Common myeloid progenitor, CD34-positive (primary cell): Measurements from ENCODE around the gene TAF10.

Experiments
- CTCF ChIA-PET: fragments of 350-600 bp; sonication (Branson Sonifier 250); formaldehyde crosslinking; loops from one replicate; lab custom pipeline; 2021; ENCODE audit warnings: antibody characterized with exemption; lab: Charles Lee
- POLR2A ChIA-PET: fragments of 350-600 bp; sonication (Branson Sonifier 250); formaldehyde crosslinking; loops from one replicate; lab custom pipeline; 2021; ENCODE audit warnings: antibody characterized with exemption; lab: Charles Lee
- DNase-seq, 3 donors: peaks; one replicate each; pipeline versions ENCODE4 v3.0.0 to v3.0.0-alpha.2; 2013
- H3K27ac ChIP-seq, 2 experiments: 1 replicate in 1 of 2; 2 replicates in 1 of 2; pipeline ENCODE4 v1.7.0; 2013; ENCODE audit warnings: inconsistent platforms in 2 of 2, low read length in 2 of 2, mild to moderate bottlenecking in 2 of 2, low read depth in 1 of 2, moderate library complexity in 1 of 2; ENCODE audit not compliant: severe bottlenecking in 2 of 2, insufficient read depth in 1 of 2, poor library complexity in 1 of 2
- H3K27me3 ChIP-seq, 5 experiments: replicated peaks in 2 of 5; 1 replicate in 3 of 5; 2 replicates in 2 of 5; pipeline versions ENCODE4 v1.6.1 to v1.7.0; 2013; ENCODE audit warnings: low read length in 4 of 5, mild to moderate bottlenecking in 2 of 5, moderate library complexity in 2 of 5, inconsistent platforms in 1 of 5; ENCODE audit not compliant: insufficient read depth in 5 of 5, control insufficient read depth in 4 of 5
- H3K36me3 ChIP-seq, 4 experiments: 1 replicate in 2 of 4; 2 replicates in 2 of 4; pipeline versions ENCODE4 v1.6.1 to v1.7.0; 2013; ENCODE audit warnings: low read length in 3 of 4, control low read depth in 1 of 4, mild to moderate bottlenecking in 1 of 4; ENCODE audit not compliant: control insufficient read depth in 4 of 4, insufficient read depth in 4 of 4
- H3K4me1 ChIP-seq, 4 experiments: 1 replicate in 3 of 4; 2 replicates in 1 of 4; pipeline versions ENCODE4 v1.6.1 to v1.7.1; 2013; ENCODE audit warnings: low read length in 3 of 4, mild to moderate bottlenecking in 3 of 4, control low read depth in 1 of 4, inconsistent platforms in 1 of 4, moderate library complexity in 1 of 4; ENCODE audit not compliant: control insufficient read depth in 4 of 4, insufficient read depth in 4 of 4; ENCODE audit errors: control extremely low read depth in 1 of 4
- H3K4me3 ChIP-seq, 7 experiments: 1 replicate in 4 of 7; 2 replicates in 3 of 7; pipeline versions ENCODE4 v1.5.1 to v1.7.0; 2013; ENCODE audit warnings: mild to moderate bottlenecking in 7 of 7, low read length in 6 of 7, moderate library complexity in 6 of 7, inconsistent platforms in 2 of 7, low read depth in 2 of 7, control low read depth in 1 of 7; ENCODE audit not compliant: insufficient read depth in 4 of 7, control insufficient read depth in 1 of 7; ENCODE audit errors: extremely low read depth in 1 of 7
- H3K9me3 ChIP-seq, 5 experiments: 1 replicate in 4 of 5; 2 replicates in 1 of 5; pipeline versions ENCODE4 v1.6.1 to v1.7.1; 2013; ENCODE audit warnings: low read length in 4 of 5, mild to moderate bottlenecking in 2 of 5, inconsistent platforms in 1 of 5, low read depth in 1 of 5, moderate library complexity in 1 of 5; ENCODE audit not compliant: control insufficient read depth in 4 of 5, insufficient read depth in 2 of 5; ENCODE audit errors: control extremely low read depth in 1 of 5
- WGBS: methylation state at CpG from one replicate; pipeline ENCODE4 v1.1.5; 2013; ENCODE audit not compliant: insufficient coverage; 5-methylcytosine and 5-hydroxymethylcytosine counted together

The TAF10 gene

DNA sequence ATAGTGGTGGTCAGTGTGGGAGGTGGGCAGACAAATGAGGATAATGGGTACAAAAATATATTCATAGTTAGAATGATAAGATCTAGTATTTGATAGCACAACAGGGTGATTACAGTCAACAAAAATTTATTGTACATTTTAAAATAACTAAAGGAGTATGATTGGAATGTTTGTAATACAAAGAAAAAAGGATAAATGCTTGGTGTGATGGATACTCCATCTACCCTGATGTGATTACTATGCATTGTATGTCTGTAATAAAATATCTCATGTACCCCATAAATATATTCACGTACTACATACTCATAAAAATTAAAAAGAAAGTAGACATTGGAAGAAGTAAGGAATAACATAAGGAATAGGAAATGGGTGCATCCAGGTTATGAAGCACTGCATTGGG, 24.0 kb downstream of the TAF10 start:
- CTCF ChIA-PET = interaction anchor here (1.1 to 1.7 kb wide), 3 partner anchors 33 to 95 kb away, joined by 3 to 4 read pairs (median 4); partner anchors contain the start of gene MRPL17
- no CpG with 5 or more reads among the region's 1 CpG for WGBS
- peaks cover 0 to 17% (median 2%) of the 10 kb centered on the region in 5 experiments for H3K9me3 ChIP-seq
- POLR2A ChIA-PET = no interaction called here
- DNase-seq = no peak
- H3K4me1 ChIP-seq = peaks cover 0 to 2% (median under 1%) of the 10 kb centered on the region in 4 experiments
- no peak overlapping the region for H3K27ac ChIP-seq
- peaks cover 2 to 9% (median 7%) of the 10 kb centered on the region in 4 experiments for H3K36me3 ChIP-seq
- H3K4me3 ChIP-seq = no peak overlapping the region
- no peaks in the 10 kb centered on the region for H3K27me3 ChIP-seq

DNA sequence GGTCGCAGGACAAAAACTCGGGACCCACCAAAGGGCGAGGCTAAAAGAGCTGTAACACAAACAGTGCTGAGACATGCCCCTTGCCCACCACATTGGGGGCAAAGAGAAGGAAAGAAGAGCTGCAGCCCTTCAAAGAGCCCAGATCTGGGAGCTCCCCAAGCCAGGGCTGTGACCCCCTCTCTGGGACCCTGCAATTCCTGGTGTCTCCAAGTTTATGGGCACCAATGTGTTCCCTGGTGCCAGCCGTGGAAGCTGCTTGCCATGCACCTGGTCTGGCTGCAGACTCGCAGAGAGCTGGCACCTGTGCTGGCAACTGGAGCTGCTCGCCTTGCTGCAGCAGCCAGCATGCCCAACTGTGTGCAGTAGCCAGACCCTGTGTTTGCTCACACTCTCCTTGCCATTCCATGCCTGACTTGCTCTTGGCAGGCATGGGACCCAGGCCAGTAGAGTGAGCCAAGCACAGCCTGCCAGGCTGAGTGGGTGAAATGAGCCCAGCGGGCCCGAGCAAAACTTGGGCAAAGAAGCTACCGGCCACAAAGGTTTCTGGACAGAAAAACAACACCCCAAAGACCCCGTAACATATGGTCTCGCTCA, 24.6 kb downstream of the TAF10 start:
- 100% methylated on average over 9 of the region's 11 CpGs for WGBS

DNA sequence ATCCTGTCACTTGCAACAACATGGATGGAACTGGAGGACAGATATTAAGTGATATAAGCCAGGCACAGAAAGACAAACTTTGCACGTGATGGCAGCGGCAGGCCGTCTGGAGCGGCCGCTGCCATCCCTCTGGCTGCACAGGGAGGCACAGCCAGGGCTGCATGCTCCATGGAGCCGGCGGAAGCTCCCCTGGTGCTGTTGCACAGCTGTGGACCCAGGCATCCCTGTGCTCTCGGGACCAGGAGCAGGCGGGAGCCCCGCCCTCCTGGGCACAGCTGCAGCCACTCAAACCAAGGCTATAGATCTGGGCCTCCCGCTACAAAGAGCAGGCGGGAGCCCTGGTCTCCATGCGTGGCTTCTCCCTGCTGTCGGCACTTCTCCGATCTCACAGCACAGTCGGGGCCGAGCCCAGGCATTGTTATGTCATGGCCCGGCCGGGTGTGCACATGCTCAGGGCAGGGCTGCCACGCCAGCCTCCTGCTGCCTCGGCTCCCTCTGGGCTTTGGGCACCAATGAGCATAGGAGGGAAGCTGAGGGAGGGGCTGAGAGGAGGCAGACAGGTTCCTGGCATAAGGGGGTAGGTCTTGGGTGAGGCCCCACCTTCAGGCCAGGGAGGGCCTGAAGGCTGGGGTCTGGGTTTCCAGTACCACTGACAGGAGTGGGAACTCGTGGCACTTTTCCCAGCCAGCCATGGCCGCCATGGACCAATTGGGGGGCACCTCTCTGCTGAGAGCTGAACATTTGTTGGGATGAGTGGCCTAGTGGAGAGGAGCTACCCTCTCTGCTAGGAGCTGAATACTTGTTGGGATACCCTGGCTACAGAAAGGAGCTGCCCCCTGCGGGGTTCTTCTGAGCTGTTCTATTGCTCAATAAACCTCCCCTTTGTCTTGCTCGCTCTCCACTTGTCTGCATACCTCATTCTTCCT, 25.3 kb downstream of the TAF10 start:
- H3K27me3 ChIP-seq = no peaks in the 10 kb centered on the region
- CTCF ChIA-PET = interaction anchor here (1.1 to 1.7 kb wide), 4 partner anchors 26 to 96 kb away, joined by 3 to 4 read pairs (median 4); partner anchors contain the start of genes MRPL17 and TAF10
- H3K4me1 ChIP-seq = no peaks in the 10 kb centered on the region
- no peak overlapping the region for H3K27ac ChIP-seq
- DNase-seq = no peak
- peaks cover 0 to 24% (median 2%) of the 10 kb centered on the region in 5 experiments for H3K9me3 ChIP-seq
- 97% methylated on average over 18 of the region's 25 CpGs for WGBS
- peaks cover 0 to 7% (median 0%) of the 10 kb centered on the region in 4 experiments for H3K36me3 ChIP-seq
- H3K4me3 ChIP-seq = no peak overlapping the region
- POLR2A ChIA-PET = no interaction called here

More for the DNA sequence above, 24.6 kb downstream of the TAF10 start:
- Histone ChIP-seq H3K9me3 (peaks cover 0 to 19% (median 2%) of the 10 kb centered on the region in 5 experiments), H3K4me3 (no peak overlapping the region), H3K27ac (no peak overlapping the region), H3K27me3 (no peaks in the 10 kb centered on the region), H3K4me1 (no peaks in the 10 kb centered on the region), H3K36me3 (peaks cover 0 to 9% (median 3%) of the 10 kb centered on the region in 4 experiments)
- ChIA-PET CTCF (interaction anchor here (1.1 to 1.7 kb wide), 4 partner anchors 25 to 96 kb away, joined by 3 to 4 read pairs (median 4); partner anchors contain the start of genes MRPL17 and TAF10), POLR2A (no interaction called here)
- no peak for DNase-seq

DNA sequence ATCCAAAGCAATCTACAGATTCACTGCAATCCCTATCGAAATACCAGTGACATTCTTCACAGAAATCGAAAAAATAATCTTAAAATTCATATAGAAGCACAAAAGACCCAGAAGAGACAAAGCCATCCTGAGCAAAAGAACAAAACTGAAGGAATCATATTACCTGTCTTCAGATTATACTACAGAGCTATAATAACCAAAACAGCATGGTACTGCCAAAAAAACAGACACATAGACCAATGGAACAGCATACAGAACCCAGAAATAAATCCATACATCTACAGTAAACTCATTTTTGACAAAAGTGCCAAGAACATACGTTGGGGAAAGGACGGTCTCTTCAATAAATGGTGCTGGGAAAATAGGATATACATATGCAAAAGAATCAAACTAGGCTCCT, 27.5 kb downstream of the TAF10 start:
- ChIA-PET CTCF (interaction anchor here (0.7 kb wide), 1 partner anchor 12 kb away, joined by 3 read pairs; no protein-coding TSS in a partner anchor), POLR2A (no interaction called here)
- Histone ChIP-seq H3K9me3 (peaks cover 0 to 24% (median 2%) of the 10 kb centered on the region in 5 experiments), H3K4me1 (no peaks in the 10 kb centered on the region), H3K36me3 (peaks cover 0 to 5% (median 1%) of the 10 kb centered on the region in 4 experiments), H3K27ac (no peak overlapping the region), H3K27me3 (no peaks in the 10 kb centered on the region), H3K4me3 (no peak overlapping the region)
- WGBS = 100% methylated on average over 1 of the region's 4 CpGs
- no peak for DNase-seq

DNA sequence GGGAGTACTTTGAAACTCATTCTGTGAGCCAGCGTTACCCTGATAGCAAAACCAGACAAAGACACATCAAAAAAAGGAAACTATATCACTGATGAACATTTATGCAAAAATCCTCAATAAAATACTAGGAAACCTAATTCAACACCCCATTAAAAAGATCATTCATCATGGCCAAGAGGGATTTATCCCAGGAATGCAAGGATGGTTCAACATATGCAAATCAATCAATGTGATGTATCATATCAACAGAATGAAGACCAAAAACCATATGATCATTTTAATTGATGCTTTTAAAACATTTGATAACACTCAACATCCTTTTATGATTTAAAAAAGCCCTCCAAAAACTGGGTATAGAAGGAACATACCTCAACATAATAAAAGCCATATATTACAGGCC, 28.4 kb downstream of the TAF10 start:
- CTCF ChIA-PET = no interaction called here

DNA sequence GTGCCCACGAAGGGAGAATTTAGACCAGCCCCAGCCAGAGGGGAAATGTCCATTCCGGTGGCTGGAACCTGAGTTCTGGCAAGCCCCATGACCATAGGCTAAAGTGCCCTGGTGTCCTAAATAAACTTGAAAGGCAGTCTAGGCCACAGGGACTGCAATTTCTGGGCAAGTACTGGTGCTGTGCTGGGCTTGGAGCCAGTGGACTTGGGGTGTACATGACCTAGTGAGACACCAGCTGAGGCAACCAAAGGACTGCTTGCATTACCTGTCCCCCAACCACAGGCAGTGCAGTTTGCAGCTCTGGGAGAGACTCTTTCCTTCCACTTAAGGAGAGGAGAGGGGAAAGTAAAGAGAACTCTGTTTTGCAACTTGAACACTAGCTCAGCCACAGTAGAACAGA, 32.3 kb downstream of the TAF10 start:
- Histone ChIP-seq H3K9me3 (peaks cover 0 to 22% (median under 1%) of the 10 kb centered on the region in 5 experiments), H3K27ac (no peak overlapping the region), H3K27me3 (no peaks in the 10 kb centered on the region), H3K4me3 (no peak overlapping the region), H3K36me3 (peaks cover 0 to 3% (median 0%) of the 10 kb centered on the region in 4 experiments), H3K4me1 (peaks cover 0 to 7% (median 4%) of the 10 kb centered on the region in 4 experiments)
- no peak for DNase-seq
- POLR2A ChIA-PET = no interaction called here
- CTCF ChIA-PET = interaction anchor here (0.9 to 2.0 kb wide), 2 partner anchors 23 to 31 kb away, joined by 3 to 4 read pairs; no protein-coding TSS in a partner anchor
- WGBS = 100% methylated on average over 1 of the region's 2 CpGs

More for the DNA sequence above, 28.4 kb downstream of the TAF10 start:
- DNase-seq = peak in 1 of 3 donors; percentile 15
- Histone ChIP-seq H3K36me3 (peaks cover 0 to 5% (median 1%) of the 10 kb centered on the region in 4 experiments), H3K27me3 (no peaks in the 10 kb centered on the region), H3K4me3 (no peak overlapping the region), H3K4me1 (no peaks in the 10 kb centered on the region), H3K9me3 (peaks cover 0 to 24% (median 2%) of the 10 kb centered on the region in 5 experiments), H3K27ac (no peak overlapping the region)
- POLR2A ChIA-PET = no interaction called here
- no CpG with 5 or more reads among the region's 1 CpG for WGBS
